Activated CD4-positive, alpha-beta T cell treated with anti-CD3 and anti-CD28 coated beads for 36 hours (primary cell): Measurements from ENCODE around the gene MYO9A. TPM values are rescaled to one million over a fixed set of nuclear protein-coding genes. Genes with fewer than 3 reads are reported as not detected.

Experiments
- ATAC-seq: fragments of 200-7000 bp; cut with Tn5 transposase; one replicate; pipeline ENCODE4 v1.10.0; 2021; ENCODE audit warnings: mild to moderate bottlenecking, moderate library complexity
- CTCF ChIA-PET: fragments of 350-600 bp; sonication (Branson Sonifier 250); formaldehyde crosslinking; loops from one replicate; lab custom pipeline; 2021; ENCODE audit warnings: antibody characterized with exemption; lab: Charles Lee
- POLR2A ChIA-PET: fragments of 350-600 bp; sonication (Branson Sonifier 250); formaldehyde crosslinking; loops from one replicate; lab custom pipeline; 2021; ENCODE audit warnings: antibody characterized with exemption, inconsistent platforms; lab: Charles Lee
- DNase-seq: peaks from one replicate; pipeline ENCODE4 v3.0.0-alpha.2; 2020
- H3K27ac Mint-ChIP-seq: one replicate; pipeline ENCODE4 v1.8.0; 2021; ENCODE audit warnings: mixed read lengths
- H3K27me3 Mint-ChIP-seq: one replicate; pipeline ENCODE4 v1.8.0; 2021; ENCODE audit warnings: mixed read lengths
- H3K36me3 Mint-ChIP-seq: one replicate; pipeline ENCODE4 v1.8.0; 2021; ENCODE audit warnings: low read depth, mixed read lengths
- H3K4me1 Mint-ChIP-seq: one replicate; pipeline ENCODE4 v1.8.0; 2021; ENCODE audit warnings: mixed read lengths
- H3K4me3 Mint-ChIP-seq: one replicate; pipeline ENCODE4 v1.8.0; 2021; ENCODE audit warnings: mild to moderate bottlenecking, moderate library complexity, mixed read lengths
- H3K9me3 Mint-ChIP-seq: one replicate; pipeline ENCODE4 v1.8.0; 2021; ENCODE audit warnings: low read depth, mixed read lengths
- intact Hi-C, 2 experiments: fragments of 100-400 bp; cut with DNase I in 1 of 2; cut with micrococcal nuclease in 1 of 2; formaldehyde crosslinking; loops; one replicate each; pipeline versions ENCODE4 v1.14.2 to v1.15.1; 2022 to 2024; cut with DNase I, micrococcal nuclease
- total RNA-seq, 2 experiments: library from RNA; stranded (reverse); gene quantifications; one replicate each; pipeline ENCODE4 v1.2.3, GENCODE V29; 2021

The MYO9A gene
- total RNA-seq, 2 experiments from 2014 or later: 19.0 to 20.3 TPM

DNA sequence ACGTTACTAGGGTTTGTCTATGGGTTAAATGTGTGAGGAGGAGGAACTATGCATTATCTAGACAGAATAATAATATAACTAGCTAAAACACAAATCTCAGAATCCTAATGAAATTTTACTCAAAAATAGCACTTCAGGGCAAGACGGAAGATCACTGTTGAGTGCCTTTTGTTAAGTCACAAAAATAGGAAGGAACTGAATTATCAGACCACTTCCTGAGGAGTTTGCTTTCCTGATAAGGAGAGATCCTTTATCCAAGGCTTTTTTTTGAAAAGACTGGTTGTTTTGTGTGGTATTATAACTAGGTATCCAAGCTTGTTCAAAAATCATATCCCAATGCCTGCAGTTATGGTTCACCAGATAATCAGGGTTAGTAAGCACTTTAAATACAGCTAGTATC is 273.0 kb downstream of the MYO9A start:
- ChIA-PET POLR2A (no interaction called here), CTCF (no interaction called here)
- Mint-ChIP-seq H3K27ac (no peak overlapping the region), H3K36me3 (peaks cover 18% of the 10 kb centered on the region), H3K4me1 (peaks cover under 1% of the 10 kb centered on the region), H3K4me3 (no peak overlapping the region), H3K9me3 (no peaks in the 10 kb centered on the region), H3K27me3 (no peaks in the 10 kb centered on the region)
- no peak for ATAC-seq
- intact Hi-C loops: no loop called here
- no peak for DNase-seq

DNA sequence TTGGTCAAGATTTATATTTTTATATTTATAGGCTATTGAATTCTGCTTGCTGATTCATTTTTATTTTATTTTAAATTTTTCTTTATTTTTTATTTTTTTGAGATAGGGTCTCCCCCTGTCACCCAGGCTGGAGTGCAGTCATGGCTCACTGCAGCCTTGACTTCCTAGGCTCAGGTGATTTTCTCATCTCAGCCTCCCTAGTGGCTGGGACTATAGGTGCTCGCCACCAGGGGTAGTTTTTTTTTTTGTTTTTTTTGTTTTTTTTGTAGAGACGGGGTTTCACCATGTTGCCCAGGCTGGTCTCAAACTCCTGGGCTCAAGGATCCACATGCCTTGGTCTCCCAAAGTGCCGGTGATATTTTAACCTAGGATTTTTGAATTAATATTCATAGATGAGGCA is 276.4 kb downstream of the MYO9A start:
- POLR2A ChIA-PET: no interaction called here
- ATAC-seq: no peak
- Mint-ChIP-seq H3K27ac (no peak overlapping the region), H3K9me3 (no peaks in the 10 kb centered on the region), H3K27me3 (no peaks in the 10 kb centered on the region), H3K4me3 (no peak overlapping the region), H3K4me1 (peaks cover 12% of the 10 kb centered on the region), H3K36me3 (peaks cover 8% of the 10 kb centered on the region)
- intact Hi-C loops: no loop called here
- CTCF ChIA-PET: no interaction called here
- no peak for DNase-seq

DNA sequence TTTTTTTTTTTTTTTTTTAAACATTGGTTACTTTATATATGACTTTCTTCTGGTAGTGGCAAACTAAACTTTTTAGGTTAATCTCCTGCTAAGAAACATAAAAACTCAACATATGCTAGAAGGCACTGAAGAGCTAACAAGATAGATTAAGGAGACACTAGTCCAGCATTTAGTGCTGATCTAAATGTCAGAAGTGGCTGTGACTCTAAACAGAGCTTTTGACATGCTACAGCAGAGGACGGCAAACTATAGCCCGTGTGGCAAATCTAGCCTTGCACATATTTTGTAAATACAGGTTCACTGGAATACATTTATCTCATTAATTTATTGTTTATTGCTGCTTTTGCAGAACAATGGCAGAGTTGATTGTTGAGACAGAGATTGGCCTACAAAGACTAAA is 287.0 kb downstream of the MYO9A start:
- DNase-seq (no peak), ATAC-seq (no peak)
- CTCF ChIA-PET: no interaction called here
- Mint-ChIP-seq H3K36me3 (peaks cover 47% of the 10 kb centered on the region), H3K4me3 (no peak overlapping the region), H3K27ac (no peak overlapping the region), H3K4me1 (no peaks in the 10 kb centered on the region), H3K27me3 (no peaks in the 10 kb centered on the region), H3K9me3 (no peaks in the 10 kb centered on the region)
- POLR2A ChIA-PET: interaction anchor here (0.6 kb wide), 1 partner anchor 13 kb away, joined by 3 read pairs; no protein-coding TSS in a partner anchor
- intact Hi-C loops: no loop called here

DNA sequence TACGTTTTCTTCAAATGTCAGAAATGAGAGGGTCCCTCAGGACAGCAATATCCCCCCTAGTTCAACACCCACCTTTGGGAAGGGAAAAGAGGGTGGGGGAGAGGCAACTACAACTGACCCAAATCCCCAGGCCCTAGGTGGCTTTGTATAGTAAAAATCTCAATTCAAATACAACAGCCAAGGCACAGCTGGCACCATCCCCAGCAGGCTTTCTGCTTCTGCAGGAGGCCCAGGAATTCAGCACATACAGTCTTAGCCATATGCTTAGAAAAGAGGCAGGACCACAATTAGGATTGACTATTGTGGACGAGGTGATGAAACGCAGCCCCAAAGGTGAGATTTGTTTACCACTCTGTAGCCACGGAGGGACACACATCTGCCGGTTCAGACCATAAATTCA is 291.8 kb downstream of the MYO9A start:
- CTCF ChIA-PET: interaction anchor here (1.0 kb wide), 1 partner anchor 11 kb away, joined by 3 read pairs; no protein-coding TSS in a partner anchor
- POLR2A ChIA-PET: no interaction called here
- no peaks in the 10 kb centered on the region for H3K4me1 Mint-ChIP-seq
- no peaks in the 10 kb centered on the region for H3K27me3 Mint-ChIP-seq
- DNase-seq (no peak), ATAC-seq (no peak)
- no peak overlapping the region for H3K27ac Mint-ChIP-seq
- H3K9me3 Mint-ChIP-seq: peaks cover 21% of the 10 kb centered on the region
- no peak overlapping the region for H3K4me3 Mint-ChIP-seq
- intact Hi-C loops: no loop called here
- H3K36me3 Mint-ChIP-seq: peaks cover 81% of the 10 kb centered on the region

DNA sequence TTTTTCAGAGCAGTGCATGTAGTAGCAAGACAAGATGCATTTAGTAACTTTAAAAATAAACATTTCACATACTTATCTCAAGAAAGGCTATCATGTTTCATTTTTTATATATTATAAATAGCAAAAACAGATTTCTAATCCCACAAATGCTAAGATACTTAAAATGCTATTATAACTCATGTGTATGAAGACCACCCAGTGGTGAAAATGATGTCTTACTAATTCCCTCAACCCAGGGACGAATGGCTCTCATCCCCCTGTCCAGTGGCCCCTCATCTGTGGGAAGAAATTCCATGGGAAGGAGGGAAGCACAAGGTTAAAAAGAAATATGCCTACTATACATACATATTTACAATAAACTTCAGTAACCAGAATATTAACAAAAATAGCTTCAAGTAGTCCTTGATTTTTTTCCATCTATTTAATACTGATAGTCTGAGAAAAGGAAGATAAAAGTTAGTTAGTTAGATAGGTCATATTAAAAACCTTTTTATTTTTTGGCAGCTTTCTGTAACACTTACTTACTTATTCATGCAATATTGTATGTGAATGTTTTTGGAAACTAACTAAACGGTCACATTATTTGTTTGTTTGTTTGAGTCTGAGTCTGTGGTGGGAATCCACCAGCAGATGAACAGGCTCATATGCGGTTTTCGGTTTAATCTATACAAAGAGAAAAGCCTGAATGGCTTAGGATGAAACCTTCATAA is 292.8 kb downstream of the MYO9A start:
- ATAC-seq (no peak), DNase-seq (no peak)
- Mint-ChIP-seq H3K4me1 (no peaks in the 10 kb centered on the region), H3K36me3 (peaks cover 79% of the 10 kb centered on the region), H3K4me3 (no peak overlapping the region), H3K27me3 (no peaks in the 10 kb centered on the region), H3K27ac (no peak overlapping the region), H3K9me3 (peaks cover 28% of the 10 kb centered on the region)
- intact Hi-C loops: no loop called here
- CTCF ChIA-PET: interaction anchor here (1.0 kb wide), 1 partner anchor 12 kb away, joined by 3 read pairs; no protein-coding TSS in a partner anchor
- POLR2A ChIA-PET: no interaction called here

DNA sequence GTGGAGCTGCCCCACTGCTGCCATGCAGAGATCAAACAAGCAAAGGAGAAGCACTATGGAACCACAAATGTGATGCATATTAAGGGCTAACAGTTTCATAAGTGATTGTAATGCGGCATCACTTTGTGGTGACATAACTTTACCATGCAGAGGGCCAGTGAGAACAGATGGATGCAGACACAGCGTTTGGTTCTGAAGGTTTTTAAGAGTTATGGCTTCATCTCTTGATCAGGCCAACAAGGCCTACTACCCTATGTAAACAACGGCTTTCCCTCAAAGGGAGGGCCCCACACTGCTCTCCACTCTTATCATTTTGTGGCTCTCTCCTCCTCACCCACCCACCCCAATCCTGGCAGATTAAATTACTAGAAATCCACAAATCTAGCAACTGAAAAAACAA is 294.1 kb downstream of the MYO9A start:
- ATAC-seq (no peak), DNase-seq (no peak)
- POLR2A ChIA-PET: no interaction called here
- no peak overlapping the region for H3K27ac Mint-ChIP-seq
- CTCF ChIA-PET: no interaction called here
- peaks cover 34% of the 10 kb centered on the region for H3K9me3 Mint-ChIP-seq
- H3K36me3 Mint-ChIP-seq: peaks cover 68% of the 10 kb centered on the region
- H3K27me3 Mint-ChIP-seq: no peaks in the 10 kb centered on the region
- intact Hi-C loops: no loop called here
- no peak overlapping the region for H3K4me3 Mint-ChIP-seq
- H3K4me1 Mint-ChIP-seq: no peaks in the 10 kb centered on the region

DNA sequence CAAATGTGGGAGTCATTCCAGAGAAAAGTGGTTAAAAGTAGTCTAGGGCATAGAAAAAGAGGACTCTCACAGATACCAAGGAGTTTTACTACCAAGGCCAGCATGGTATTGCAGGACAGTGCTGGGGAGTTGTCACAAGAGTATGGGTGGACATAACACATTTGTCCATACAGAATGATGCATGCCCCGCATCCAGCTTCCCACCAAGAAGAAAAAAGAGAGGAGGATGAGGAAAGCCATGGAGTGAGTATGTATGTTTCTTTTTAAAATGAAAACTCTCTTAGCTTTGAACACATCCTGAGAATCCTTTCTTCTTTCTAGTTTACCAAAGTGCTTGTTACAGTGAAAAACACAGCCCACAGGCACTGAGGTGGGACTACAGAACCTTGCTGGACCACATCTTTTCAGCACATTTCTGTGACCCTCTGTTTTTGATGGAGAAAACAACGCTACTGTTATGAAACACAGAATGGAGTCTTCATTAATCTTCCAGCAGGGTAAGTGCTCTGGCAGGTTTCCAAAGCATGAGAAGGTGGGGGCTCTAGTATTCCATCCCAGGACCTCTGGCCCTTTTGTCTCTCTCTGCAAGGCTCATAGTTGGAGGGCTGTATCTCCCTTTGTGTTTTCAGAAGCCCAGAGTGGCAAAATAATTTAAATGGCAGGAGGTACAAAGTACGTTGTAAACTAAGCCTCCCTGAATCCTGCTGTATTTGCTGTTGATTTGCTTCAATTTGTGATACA is 294.9 kb downstream of the MYO9A start:
- ATAC-seq (no peak), DNase-seq (no peak)
- Mint-ChIP-seq H3K27ac (no peak overlapping the region), H3K27me3 (no peaks in the 10 kb centered on the region), H3K9me3 (peaks cover 38% of the 10 kb centered on the region), H3K4me3 (no peak overlapping the region), H3K36me3 (peaks cover 60% of the 10 kb centered on the region), H3K4me1 (no peaks in the 10 kb centered on the region)
- intact Hi-C loops: no loop called here
- POLR2A ChIA-PET: no interaction called here
- CTCF ChIA-PET: no interaction called here

DNA sequence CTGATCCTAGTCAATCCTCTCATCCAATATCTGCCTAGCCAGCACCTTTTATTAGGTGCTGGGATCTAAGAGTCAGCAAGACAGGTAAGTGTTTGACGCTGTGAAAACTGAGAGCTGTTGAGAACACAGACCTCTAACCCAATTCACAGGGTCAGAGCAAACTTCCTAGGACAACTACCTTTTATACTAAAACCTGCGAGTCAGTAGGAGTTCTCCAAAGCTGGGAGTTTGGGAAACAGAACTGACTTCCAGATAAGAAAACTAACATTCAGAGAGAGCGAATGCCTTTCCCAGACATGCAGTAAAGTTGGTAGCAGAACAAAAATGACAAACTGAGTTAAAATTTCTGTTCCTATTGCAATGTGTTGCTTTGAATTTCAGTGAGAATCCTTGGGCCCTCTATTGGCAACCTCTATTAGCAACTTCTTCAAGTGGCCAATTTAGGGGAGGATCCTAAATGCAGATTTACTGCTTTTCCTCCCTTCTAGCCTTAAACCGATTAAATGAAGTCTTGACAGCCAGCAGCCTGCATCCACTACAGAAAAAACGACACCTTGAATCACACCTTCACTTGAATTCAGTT is 296.3 kb downstream of the MYO9A start:
- POLR2A ChIA-PET: no interaction called here
- Mint-ChIP-seq H3K4me3 (no peak overlapping the region), H3K36me3 (peaks cover 46% of the 10 kb centered on the region), H3K27me3 (no peaks in the 10 kb centered on the region), H3K4me1 (no peaks in the 10 kb centered on the region), H3K9me3 (peaks cover 41% of the 10 kb centered on the region), H3K27ac (no peak overlapping the region)
- intact Hi-C loops: no loop called here
- CTCF ChIA-PET: no interaction called here
- DNase-seq: no peak
- ATAC-seq: no peak

DNA sequence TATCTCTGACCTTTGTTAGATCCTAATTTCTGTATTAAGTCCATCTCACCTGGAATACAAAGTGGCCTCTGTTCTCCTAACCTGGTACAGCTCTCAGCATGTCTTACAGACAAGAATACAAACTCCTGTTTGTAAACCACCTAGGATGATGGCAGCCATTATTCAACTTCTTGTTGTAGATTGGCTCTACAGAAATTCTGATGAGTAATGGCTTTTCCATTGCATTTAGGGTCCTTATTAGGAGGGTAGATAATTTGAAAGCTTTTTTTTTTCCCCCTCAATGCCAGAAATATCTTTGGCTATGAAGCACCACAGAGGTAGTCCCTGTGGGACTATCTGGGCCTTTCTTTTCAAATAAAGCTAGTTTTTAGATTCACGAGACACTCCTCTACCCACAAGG is 297.8 kb downstream of the MYO9A start:
- intact Hi-C loops: no loop called here
- CTCF ChIA-PET: interaction anchor here (0.6 kb wide), 1 partner anchor 316 kb away, joined by 3 read pairs; no protein-coding TSS in a partner anchor
- ATAC-seq: no peak
- H3K27me3 Mint-ChIP-seq: no peaks in the 10 kb centered on the region
- DNase-seq: no peak
- H3K36me3 Mint-ChIP-seq: peaks cover 32% of the 10 kb centered on the region
- H3K27ac Mint-ChIP-seq: no peak overlapping the region
- no peak overlapping the region for H3K4me3 Mint-ChIP-seq
- H3K4me1 Mint-ChIP-seq: no peaks in the 10 kb centered on the region
- peaks cover 41% of the 10 kb centered on the region for H3K9me3 Mint-ChIP-seq
- POLR2A ChIA-PET: no interaction called here

DNA sequence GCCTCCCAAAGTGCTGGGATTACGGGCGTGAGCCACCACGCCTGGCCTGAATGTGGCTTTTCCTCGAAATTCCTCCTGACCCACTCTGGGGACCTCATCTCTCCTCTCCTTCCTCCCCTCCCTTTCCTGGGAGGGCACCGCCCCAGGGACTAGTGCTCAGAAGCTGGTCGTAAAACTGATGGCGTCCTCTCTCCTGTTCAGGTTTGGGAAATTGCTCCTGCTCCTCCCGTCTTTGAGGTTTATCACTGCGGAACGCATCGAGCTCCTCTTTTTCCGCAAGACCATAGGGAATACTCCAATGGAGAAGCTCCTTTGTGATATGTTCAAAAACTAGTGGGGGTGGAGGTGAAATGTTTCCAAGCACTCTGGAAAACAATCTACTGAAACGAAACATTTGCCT is 300.6 kb downstream of the MYO9A start:
- ChIA-PET POLR2A (no interaction called here), CTCF (no interaction called here)
- Mint-ChIP-seq H3K27me3 (no peaks in the 10 kb centered on the region), H3K4me3 (no peak overlapping the region), H3K9me3 (peaks cover 28% of the 10 kb centered on the region), H3K27ac (no peak overlapping the region), H3K4me1 (no peaks in the 10 kb centered on the region), H3K36me3 (peaks cover 8% of the 10 kb centered on the region)
- ATAC-seq (no peak), DNase-seq (no peak)
- intact Hi-C loops: no loop called here

DNA sequence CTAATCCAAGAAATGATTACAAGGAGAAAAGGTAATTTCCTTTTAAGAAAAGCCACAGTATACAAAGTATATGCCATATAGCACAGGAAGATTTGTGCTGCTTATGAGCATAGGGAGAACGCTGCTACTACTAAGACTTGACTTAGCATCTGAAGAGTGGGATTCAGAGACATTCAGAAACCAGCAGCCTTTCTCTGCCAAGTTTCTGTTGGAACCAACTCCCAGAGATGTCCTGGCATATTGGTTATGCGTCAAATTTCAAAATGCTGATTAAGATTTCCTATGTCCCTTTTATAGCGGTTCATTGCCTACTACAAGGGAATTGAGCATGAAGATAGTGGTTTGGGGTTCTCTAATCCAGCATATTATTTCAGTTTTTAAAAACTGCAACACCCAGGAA is 302.6 kb downstream of the MYO9A start:
- ATAC-seq: no peak
- Mint-ChIP-seq H3K27ac (no peak overlapping the region), H3K27me3 (no peaks in the 10 kb centered on the region), H3K36me3 (no peaks in the 10 kb centered on the region), H3K9me3 (peaks cover 14% of the 10 kb centered on the region), H3K4me3 (no peak overlapping the region), H3K4me1 (no peaks in the 10 kb centered on the region)
- ChIA-PET CTCF (no interaction called here), POLR2A (no interaction called here)
- DNase-seq: no peak
- intact Hi-C loops: no loop called here
